Measurements from ENCODE around the gene IGFBP5.

- TF ChIP-seq, protein P1, sequence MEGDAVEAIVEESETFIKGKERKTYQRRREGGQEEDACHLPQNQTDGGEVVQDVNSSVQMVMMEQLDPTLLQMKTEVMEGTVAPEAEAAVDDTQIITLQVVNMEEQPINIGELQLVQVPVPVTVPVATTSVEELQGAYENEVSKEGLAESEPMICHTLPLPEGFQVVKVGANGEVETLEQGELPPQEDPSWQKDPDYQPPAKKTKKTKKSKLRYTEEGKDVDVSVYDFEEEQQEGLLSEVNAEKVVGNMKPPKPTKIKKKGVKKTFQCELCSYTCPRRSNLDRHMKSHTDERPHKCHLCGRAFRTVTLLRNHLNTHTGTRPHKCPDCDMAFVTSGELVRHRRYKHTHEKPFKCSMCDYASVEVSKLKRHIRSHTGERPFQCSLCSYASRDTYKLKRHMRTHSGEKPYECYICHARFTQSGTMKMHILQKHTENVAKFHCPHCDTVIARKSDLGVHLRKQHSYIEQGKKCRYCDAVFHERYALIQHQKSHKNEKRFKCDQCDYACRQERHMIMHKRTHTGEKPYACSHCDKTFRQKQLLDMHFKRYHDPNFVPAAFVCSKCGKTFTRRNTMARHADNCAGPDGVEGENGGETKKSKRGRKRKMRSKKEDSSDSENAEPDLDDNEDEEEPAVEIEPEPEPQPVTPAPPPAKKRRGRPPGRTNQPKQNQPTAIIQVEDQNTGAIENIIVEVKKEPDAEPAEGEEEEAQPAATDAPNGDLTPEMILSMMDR (IDR thresholded peaks at IDR 0.05 in 2 of 3, conservative IDR thresholded peaks at IDR 0.05 in 1 of 3; ENCODE audit: borderline replicate concordance in 1 of 3, insufficient read depth in 1 of 3, low read depth in 2 of 3, low read length in 2 of 3), result no peak
- TF ChIP-seq EZH2phosphoT487 (IDR thresholded peaks at IDR 0.05; ENCODE audit: borderline replicate concordance) (no peak), EGR1 (IDR thresholded peaks at IDR 0.05; ENCODE audit: low read depth) (no peak), YY1 (IDR thresholded peaks at IDR 0.05; ENCODE audit: extremely low read depth, insufficient replicate concordance, low read depth, low read length) (no peak), ZBTB33 (IDR thresholded peaks at IDR 0.05; ENCODE audit: extremely low read depth, insufficient replicate concordance, low read length) (no peak), ZFX (IDR thresholded peaks at IDR 0.05) (no peak), JUND (IDR thresholded peaks at IDR 0.05) (no peak), RAD21 (IDR thresholded peaks at IDR 0.05; ENCODE audit: low read depth) (no peak), POLR2A (IDR thresholded peaks at IDR 0.05; ENCODE audit: borderline replicate concordance, extremely low read depth, insufficient read depth, insufficient read length) (no peak), SIN3A (IDR thresholded peaks at IDR 0.05; ENCODE audit: low read depth) (no peak), SP1 (IDR thresholded peaks at IDR 0.05; ENCODE audit: low read depth) (no peak)
Measured at GRCh38 chr2:216646116-216646515, 49.2 kb downstream of the IGFBP5 start.
